ENCODE data around the gene SCARB1.

Gene SCARB1

GRCh38 chr12:124844411-124845397 is 19.0 kb downstream of the SCARB1 start:
- DNase-seq (ENCODE audit: low read depth, low spot score), result no peak

GRCh38 chr12:124842800-124843510 is 20.7 kb downstream of the SCARB1 start:
- DNase-seq (ENCODE audit: low read depth, low spot score), result no peak

- DNase-seq (ENCODE audit: low read depth, low spot score), result no peak
Observed at GRCh38 chr12:124842073-124842749, 21.5 kb downstream of the SCARB1 start.

- no peak for DNase-seq (ENCODE audit: low read depth, low spot score)
Observed at GRCh38 chr12:124841558-124841945, 22.1 kb downstream of the SCARB1 start.

GRCh38 chr12:124837958-124838803 is 25.5 kb downstream of the SCARB1 start:
- DNase-seq (ENCODE audit: low read depth, low spot score), result no peak

- DNase-seq (ENCODE audit: low read depth, low spot score), result no peak
Observed at GRCh38 chr12:124837249-124837897, 26.3 kb downstream of the SCARB1 start.

GRCh38 chr12:124836759-124837158 is 26.9 kb downstream of the SCARB1 start:
- no peak for DNase-seq (ENCODE audit: low read depth, low spot score)

GRCh38 chr12:124835656-124836410 is 27.8 kb downstream of the SCARB1 start:
- no peak for DNase-seq (ENCODE audit: low read depth, low spot score)

GRCh38 chr12:124834822-124835221 is 28.8 kb downstream of the SCARB1 start:
- no peak for DNase-seq (ENCODE audit: low read depth, low spot score)

GRCh38 chr12:124833693-124834122 is 30.0 kb downstream of the SCARB1 start:
- no peak for DNase-seq (ENCODE audit: low read depth, low spot score)

GRCh38 chr12:124832856-124833255 is 30.8 kb downstream of the SCARB1 start:
- DNase-seq (ENCODE audit: low read depth, low spot score), result no peak

GRCh38 chr12:124831590-124831989 is 32.1 kb downstream of the SCARB1 start:
- DNase-seq (ENCODE audit: low read depth, low spot score), result no peak

- no peak for DNase-seq (ENCODE audit: low read depth, low spot score)
Observed at GRCh38 chr12:124830306-124830705, 33.4 kb downstream of the SCARB1 start.

- no peak for DNase-seq (ENCODE audit: low read depth, low spot score)
Observed at GRCh38 chr12:124829708-124830304, 33.9 kb downstream of the SCARB1 start.

- no peak for DNase-seq (ENCODE audit: low read depth, low spot score)
Observed at GRCh38 chr12:124829008-124829707, 34.5 kb downstream of the SCARB1 start.

- no peak for DNase-seq (ENCODE audit: low read depth, low spot score)
Observed at GRCh38 chr12:124828264-124829007, 35.2 kb downstream of the SCARB1 start.

- no peak for DNase-seq (ENCODE audit: low read depth, low spot score)
Observed at GRCh38 chr12:124827588-124828184, 36.0 kb downstream of the SCARB1 start.

GRCh38 chr12:124824195-124824594 is 39.5 kb downstream of the SCARB1 start:
- no peak for DNase-seq (ENCODE audit: low read depth, low spot score)

Measured in activated CD4-positive, CD25-positive, alpha-beta regulatory T cell treated with anti-CD3 and anti-CD28 coated beads, Interleukin-2, amount 50 U/mL, for 16 hours (primary cell).